B cell (primary cell): ENCODE measurements around the gene ZBTB43. TPM values are rescaled to one million over a fixed set of nuclear protein-coding genes. Genes with fewer than 3 reads are reported as not detected.

ENCODE experiments used
- ATAC-seq: fragments of 200-7000 bp; cut with Tn5 transposase; one replicate; pipeline ENCODE4 v1.10.0; 2021; ENCODE audit warnings: low read depth, mild to moderate bottlenecking, moderate number of reproducible peaks, moderate library complexity
- CTCF ChIA-PET: fragments of 350-600 bp; sonication (Branson Sonifier 250); formaldehyde crosslinking; loops from one replicate; lab custom pipeline; 2021; ENCODE audit warnings: antibody characterized with exemption, inconsistent platforms; lab: Charles Lee
- POLR2A ChIA-PET: fragments of 350-600 bp; sonication (Branson Sonifier 250); formaldehyde crosslinking; loops from one replicate; lab custom pipeline; 2021; ENCODE audit warnings: antibody characterized with exemption; lab: Charles Lee
- DNase-seq: peaks from one replicate; pipeline ENCODE4 v3.0.0; 2013
- H2AFZ ChIP-seq: 2 replicates; pipeline ENCODE4 v1.6.1; 2012; ENCODE audit warnings: mild to moderate bottlenecking, low read depth, low read length; ENCODE audit not compliant: insufficient read depth, poor library complexity, severe bottlenecking
- H3K27ac ChIP-seq, 2 donors: 1 replicate in 1 of 2; 2 replicates in 1 of 2; pipeline ENCODE4 v1.5.1; 2012 to 2013; ENCODE audit warnings: low read length in 2 of 2, mild to moderate bottlenecking in 2 of 2, moderate library complexity in 1 of 2
- H3K27me3 ChIP-seq, 4 experiments: fragments of 200-600 bp in 1 of 4; sonication (generic) in 1 of 4; replicated peaks in 1 of 4; 1 replicate in 2 of 4; 2 replicates in 2 of 4; pipeline versions ENCODE4 v1.6.1 to v1.7.0; 2013 to 2016; ENCODE audit warnings: low read length in 3 of 4, mild to moderate bottlenecking in 2 of 4, mixed read lengths in 1 of 4, moderate library complexity in 1 of 4; ENCODE audit not compliant: insufficient read depth in 4 of 4, control insufficient read depth in 3 of 4; ENCODE audit errors: control extremely low read depth in 1 of 4
- H3K36me3 ChIP-seq, 2 experiments: replicated peaks in 1 of 2; 1 replicate in 1 of 2; 2 replicates in 1 of 2; pipeline versions ENCODE4 v1.6.1 to v1.7.1; 2013; ENCODE audit warnings: low read length in 1 of 2; ENCODE audit not compliant: insufficient read depth in 2 of 2, control insufficient read depth in 1 of 2; ENCODE audit errors: control extremely low read depth in 1 of 2, extremely low read depth in 1 of 2
- H3K4me1 ChIP-seq, 2 donors: fragments of 200-600 bp in 1 of 2; sonication (generic) in 1 of 2; 1 replicate in 1 of 2; 2 replicates in 1 of 2; pipeline versions ENCODE4 v1.5.1 to v1.6.1; 2013 to 2017; ENCODE audit warnings: low read length in 2 of 2; ENCODE audit not compliant: control insufficient read depth in 2 of 2, insufficient read depth in 2 of 2
- H3K4me2 ChIP-seq: replicated peaks from 2 replicates; pipeline ENCODE3; 2012; ENCODE audit warnings: mild to moderate bottlenecking, low read depth, low read length; ENCODE audit not compliant: poor library complexity, severe bottlenecking
- H3K4me3 ChIP-seq, 5 experiments: fragments of 200-600 bp in 1 of 5; sonication (generic) in 1 of 5; 1 replicate in 3 of 5; 2 replicates in 2 of 5; pipeline versions ENCODE4 v1.5.1 to v1.7.0; 2011 to 2016; ENCODE audit warnings: low read length in 4 of 5, mild to moderate bottlenecking in 4 of 5, low read depth in 2 of 5, control low read depth in 1 of 5, moderate library complexity in 1 of 5; ENCODE audit not compliant: insufficient read depth in 1 of 5; ENCODE audit errors: control extremely low read depth in 1 of 5, extremely low read depth in 1 of 5
- H3K79me2 ChIP-seq: fragments of 200-600 bp; sonication (generic); one replicate; pipeline ENCODE4 v1.6.0; 2016; ENCODE audit warnings: low read length; ENCODE audit not compliant: control insufficient read depth, insufficient read depth
- H3K9ac ChIP-seq: fragments of 200-600 bp; sonication (generic); 2 replicates; pipeline ENCODE4 v1.6.1; 2017; ENCODE audit warnings: mild to moderate bottlenecking, low read length, moderate library complexity
- H3K9me3 ChIP-seq, 3 donors: one replicate each; pipeline versions ENCODE4 v1.6.1 to v1.7.1; 2013; ENCODE audit warnings: low read length in 2 of 3; ENCODE audit not compliant: control insufficient read depth in 2 of 3, insufficient read depth in 1 of 3; ENCODE audit errors: control extremely low read depth in 1 of 3
- H4K20me1 ChIP-seq: 2 replicates; pipeline ENCODE4 v1.6.0; 2012; ENCODE audit warnings: mild to moderate bottlenecking, low read length; ENCODE audit not compliant: insufficient read depth, control insufficient read depth, poor library complexity, severe bottlenecking
- H3K27ac Mint-ChIP-seq: one replicate; pipeline ENCODE4 v1.8.0; 2021; ENCODE audit warnings: mixed read lengths
- H3K27me3 Mint-ChIP-seq: one replicate; pipeline ENCODE4 v1.8.0; 2021; ENCODE audit warnings: mixed read lengths
- H3K4me1 Mint-ChIP-seq: one replicate; pipeline ENCODE4 v1.8.0; 2021; ENCODE audit warnings: mixed read lengths
- H3K4me3 Mint-ChIP-seq: one replicate; pipeline ENCODE4 v1.8.0; 2021; ENCODE audit warnings: mixed read lengths
- H3K9me3 Mint-ChIP-seq: one replicate; pipeline ENCODE4 v1.8.0; 2022; ENCODE audit warnings: mixed read lengths; ENCODE audit not compliant: insufficient read depth
- CTCF ChIP-seq: fragments of 200-600 bp; IDR thresholded peaks from one replicate; pipeline ENCODE4 v1.8.0; 2022; ENCODE audit warnings: antibody characterized with exemption, mild to moderate bottlenecking
- EZH2 ChIP-seq: IDR thresholded peaks from 2 replicates; pipeline ENCODE4 v1.6.1; 2012; ENCODE audit warnings: borderline replicate concordance, low read depth, mild to moderate bottlenecking, moderate library complexity, low read length; ENCODE audit not compliant: insufficient read depth, poor library complexity, severe bottlenecking
- WGBS: methylation state at CpG from one replicate; pipeline ENCODE4 v1.1.5; 2013; ENCODE audit warnings: missing lambda C conversion rate; ENCODE audit not compliant: insufficient coverage; 5-methylcytosine and 5-hydroxymethylcytosine counted together
- intact Hi-C: fragments of 100-400 bp; cut with micrococcal nuclease; formaldehyde crosslinking; loops from one replicate; pipeline ENCODE4 v1.10.0; 2022
- polyA plus RNA-seq: library from polyadenylated mRNA; depleted of rRNA; stranded (reverse); fragments of >200 nt; gene quantifications from 2 replicates; pipeline ENCODE4 v1.2.3, GENCODE V29; 2012
- total RNA-seq, 2 donors: library from RNA; stranded (reverse); fragments of 120-200 nt in 1 of 2; gene quantifications; 1 replicate in 1 of 2; 2 replicates in 1 of 2; pipeline versions ENCODE4 v1.2.3 to v1.2.4, GENCODE V29; 2013 to 2022

ZBTB43 gene
- total and polyA plus RNA-seq, 2 donors (not counting 1 experiment from before 2014, with no cell fraction given) = 7.0 to 20.2 TPM

- H3K79me2 ChIP-seq = peaks cover 17% of the 10 kb centered on the region
- no peak overlapping the region for H3K4me3 ChIP-seq
- H3K9ac ChIP-seq = no peak overlapping the region
- ATAC-seq (no peak), DNase-seq (no peak)
- no peak overlapping the region for H3K27ac ChIP-seq
- no peak for TF ChIP-seq EZH2
- no peak for TF ChIP-seq CTCF
- H3K9me3 Mint-ChIP-seq = no peaks in the 10 kb centered on the region
- H3K4me2 ChIP-seq = no peak overlapping the region
- H3K9me3 ChIP-seq = no peaks in the 10 kb centered on the region
- CTCF ChIA-PET = no interaction called here
- H3K4me3 Mint-ChIP-seq = no peak overlapping the region
- H3K4me1 ChIP-seq = no peaks in the 10 kb centered on the region
- no peaks in the 10 kb centered on the region for H3K4me1 Mint-ChIP-seq
- H3K36me3 ChIP-seq = peaks cover 5 to 48% of the 10 kb centered on the region in 2 experiments
- H2AFZ ChIP-seq = no peak overlapping the region
- peaks cover 7% of the 10 kb centered on the region for H4K20me1 ChIP-seq
- intact Hi-C loops = no loop called here
- 96% methylated on average over 4 of the region's 11 CpGs for WGBS
- H3K27me3 Mint-ChIP-seq = no peaks in the 10 kb centered on the region
- H3K27me3 ChIP-seq = no peaks in the 10 kb centered on the region
- H3K27ac Mint-ChIP-seq = no peak overlapping the region
- POLR2A ChIA-PET = no interaction called here
Measured at GRCh38 chr9:126882746-126883145, 77.9 kb downstream of the ZBTB43 start.

- no peak overlapping the region for H3K27ac ChIP-seq
- CTCF ChIA-PET = no interaction called here
- H3K4me1 ChIP-seq = no peaks in the 10 kb centered on the region
- intact Hi-C loops = no loop called here
- no peaks in the 10 kb centered on the region for H3K27me3 ChIP-seq
- no peaks in the 10 kb centered on the region for H3K4me1 Mint-ChIP-seq
- H3K36me3 ChIP-seq = peaks cover 5 to 48% of the 10 kb centered on the region in 2 experiments
- H2AFZ ChIP-seq = no peak overlapping the region
- no peak overlapping the region for H3K4me3 ChIP-seq
- ATAC-seq (no peak), DNase-seq (no peak)
- H3K4me2 ChIP-seq = no peak overlapping the region
- peaks cover 7% of the 10 kb centered on the region for H4K20me1 ChIP-seq
- no peak overlapping the region for H3K9ac ChIP-seq
- no peak overlapping the region for H3K27ac Mint-ChIP-seq
- POLR2A ChIA-PET = no interaction called here
- H3K27me3 Mint-ChIP-seq = no peaks in the 10 kb centered on the region
- no peak overlapping the region for H3K4me3 Mint-ChIP-seq
- WGBS = 97% methylated on average over 8 of the region's 15 CpGs
- H3K9me3 ChIP-seq = no peaks in the 10 kb centered on the region
- no peaks in the 10 kb centered on the region for H3K9me3 Mint-ChIP-seq
- TF ChIP-seq CTCF (no peak), EZH2 (no peak)
- peaks cover 16% of the 10 kb centered on the region for H3K79me2 ChIP-seq
Measured at GRCh38 chr9:126883636-126884035, 78.8 kb downstream of the ZBTB43 start.
